Measurements from ENCODE around the gene DAP.

The DAP gene

GRCh38 chr5:10689391-10690081 lies 71.5 kb downstream of the DAP start:
- DNase-seq, result peak; percentile 51

GRCh38 chr5:10688651-10689171 lies 72.3 kb downstream of the DAP start:
- no peak for DNase-seq

DNA sequence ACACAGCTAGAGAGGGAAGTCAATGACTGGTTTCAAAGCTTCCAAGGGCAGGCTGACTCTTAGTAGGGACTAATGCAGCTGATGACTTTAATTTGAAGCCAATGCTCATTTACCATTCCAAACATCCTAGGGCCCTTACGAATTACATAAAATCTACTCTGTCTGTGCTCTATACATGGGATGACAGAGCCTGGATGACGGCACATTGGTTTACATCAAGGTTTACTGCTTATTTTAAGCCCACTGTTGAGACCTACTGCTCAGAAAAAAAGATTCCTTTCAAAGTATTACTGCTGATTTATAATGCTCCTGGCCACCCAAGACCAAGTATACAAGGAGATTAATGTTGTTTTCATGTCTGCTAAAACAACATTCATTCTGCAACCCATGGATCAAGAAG lies 74.1 kb downstream of the DAP start:
- DNase-seq, result no peak

DNA sequence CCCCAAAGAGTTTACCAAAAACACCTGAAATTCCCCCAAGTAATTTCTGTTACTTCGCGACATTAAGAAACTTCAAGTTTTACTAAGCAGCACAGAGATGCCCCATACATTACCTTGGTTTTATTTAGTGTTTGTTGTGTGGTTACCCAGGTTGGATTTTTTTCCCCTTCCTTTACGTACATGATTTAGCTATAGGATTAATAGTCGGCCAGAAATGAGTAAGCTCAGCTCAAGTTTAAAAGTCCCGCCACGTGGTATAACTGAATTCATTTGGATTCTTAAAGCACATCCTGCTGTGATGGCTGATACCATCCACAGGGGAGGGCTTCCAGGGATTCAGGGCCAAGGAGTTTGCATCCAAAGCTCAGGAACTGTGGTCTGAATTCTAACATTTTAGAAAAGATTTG lies 75.9 kb downstream of the DAP start:
- DNase-seq, result no peak

DNA sequence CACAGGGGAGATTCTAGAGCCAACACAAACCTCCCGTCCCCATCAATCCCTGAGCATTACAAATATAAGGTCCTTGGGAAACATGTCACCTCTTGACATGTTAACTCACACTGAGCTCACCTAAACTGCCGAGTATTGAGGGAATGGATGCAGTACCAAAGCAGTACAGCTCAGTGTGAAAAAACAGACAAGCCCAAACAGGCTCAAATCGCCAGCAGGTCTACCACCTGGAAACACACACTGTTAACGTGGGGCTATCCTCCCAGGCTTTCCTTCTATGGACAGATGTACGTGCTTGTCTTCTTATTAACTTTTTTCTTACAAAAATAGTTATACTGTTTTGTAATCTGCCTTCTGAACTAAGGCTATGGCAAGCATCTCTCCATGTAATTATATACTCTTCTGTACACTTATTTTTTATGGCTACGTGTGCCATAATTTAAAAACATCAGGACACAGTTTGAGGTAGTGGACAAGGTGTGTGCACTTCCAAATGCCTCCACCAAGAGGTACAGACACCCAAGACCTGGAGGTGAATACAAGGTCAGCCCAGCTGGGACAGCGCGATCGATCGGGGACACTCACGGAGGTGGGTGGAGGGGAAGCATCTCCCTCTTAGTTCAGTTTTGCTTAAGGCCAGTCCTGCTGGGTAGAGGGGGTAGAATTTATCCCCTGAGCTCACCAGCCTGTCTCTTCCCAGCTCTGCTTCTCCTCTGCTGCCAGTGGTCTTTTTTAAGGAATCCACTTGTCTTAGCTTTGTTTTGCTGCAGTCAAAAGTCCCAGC lies 76.5 kb downstream of the DAP start:
- DNase-seq, result no peak

GRCh38 chr5:10682801-10683525 lies 78.1 kb downstream of the DAP start:
- DNase-seq, result no peak

- no peak for DNase-seq
Measured at GRCh38 chr5:10681731-10682679, 79.0 kb downstream of the DAP start.

- DNase-seq, result no peak
Measured at GRCh38 chr5:10680876-10681481, 80.1 kb downstream of the DAP start.

- DNase-seq, result no peak
Measured at GRCh38 chr5:10679336-10679988, 81.6 kb downstream of the DAP start.

GRCh38 chr5:10678244-10678643 lies 82.8 kb downstream of the DAP start:
- peak; percentile 45 for DNase-seq

DNA sequence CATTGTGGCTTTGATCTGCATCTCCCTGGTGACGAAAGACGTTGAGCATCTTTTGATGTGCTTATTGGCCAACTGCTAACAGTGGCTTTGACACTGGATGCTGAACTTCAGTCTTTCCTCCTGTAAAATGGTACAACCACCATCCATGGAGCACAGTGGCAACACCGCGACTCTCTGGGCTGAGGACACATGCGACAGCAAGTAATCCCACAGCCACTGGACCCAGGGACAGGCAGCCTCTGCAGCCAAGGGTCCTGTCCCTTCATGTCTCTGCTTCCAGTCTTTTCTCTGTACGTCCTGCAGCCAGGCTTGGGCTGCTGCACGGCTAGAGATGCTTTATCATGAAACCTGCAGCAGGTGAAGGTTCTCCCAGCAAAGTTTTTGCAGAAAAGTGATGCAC lies 83.5 kb downstream of the DAP start:
- no peak for DNase-seq

- no peak for DNase-seq
Measured at GRCh38 chr5:10676946-10677345, 84.1 kb downstream of the DAP start.

- DNase-seq, result peak; percentile 23
Measured at GRCh38 chr5:10676224-10676623, 84.8 kb downstream of the DAP start.

- DNase-seq, result no peak
Measured at GRCh38 chr5:10675177-10675700, 85.8 kb downstream of the DAP start.

DNA sequence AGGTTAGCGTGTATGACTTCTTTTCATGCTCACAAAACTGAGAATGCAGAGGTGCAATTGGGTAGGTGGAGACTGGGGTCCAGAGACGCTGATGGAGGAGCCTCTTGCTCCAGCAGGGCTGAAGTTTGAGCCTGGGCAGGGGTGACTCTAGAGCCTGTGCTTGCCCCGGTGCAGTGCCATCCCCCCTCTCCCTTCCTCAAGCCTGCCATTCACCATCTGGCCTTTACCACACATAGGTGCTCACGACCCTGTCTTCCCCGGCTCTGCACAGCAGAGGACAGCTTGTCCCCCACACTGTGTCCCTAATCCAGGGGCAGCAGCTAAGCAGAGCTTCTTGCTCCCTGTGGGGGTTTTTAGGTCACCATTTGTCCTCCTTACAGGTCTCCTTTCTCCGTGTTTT lies 86.5 kb downstream of the DAP start:
- no peak for DNase-seq

GRCh38 chr5:10674096-10674495 lies 86.9 kb downstream of the DAP start:
- DNase-seq, result no peak

DNA sequence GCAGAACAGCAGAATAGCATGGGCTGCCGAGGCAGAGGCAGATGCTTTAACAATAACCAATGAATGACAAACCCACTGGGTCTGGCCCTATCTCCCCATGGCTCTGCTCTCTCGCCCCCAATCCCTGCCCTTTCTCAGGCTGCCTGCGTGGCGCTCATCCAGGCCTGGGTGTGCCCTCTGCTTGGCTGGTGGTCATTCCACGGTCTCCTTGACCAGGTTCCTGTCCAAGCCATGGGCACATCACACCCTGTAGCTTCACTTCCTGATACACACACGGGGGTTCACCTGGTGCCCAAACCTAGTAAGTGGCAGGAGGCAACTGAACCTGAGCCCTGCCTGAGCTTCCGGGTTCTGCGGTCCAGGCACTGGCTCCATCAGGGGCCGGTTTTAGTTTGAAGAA lies 87.6 kb downstream of the DAP start:
- DNase-seq, result no peak

DNA sequence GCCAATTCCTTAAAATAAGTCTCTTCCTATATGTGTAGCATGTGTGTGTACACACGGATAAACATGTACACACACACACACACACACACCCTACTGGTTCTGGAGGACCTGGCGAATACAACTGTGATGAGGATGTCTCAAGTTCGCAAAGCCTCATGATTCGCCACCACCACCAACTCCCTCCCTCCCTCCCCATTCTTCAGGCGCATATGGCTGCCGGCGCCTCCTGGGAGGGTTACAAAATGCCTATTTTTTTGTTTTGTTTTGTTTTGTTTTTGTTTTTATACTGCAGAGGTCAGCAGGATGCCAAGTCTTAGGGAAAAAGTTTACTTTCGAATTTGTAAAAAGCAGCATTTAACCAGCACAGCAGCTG lies 88.0 kb downstream of the DAP start:
- DNase-seq, result no peak

GRCh38 chr5:10672146-10673016 lies 88.7 kb downstream of the DAP start:
- DNase-seq, result no peak
